Stimulated activated CD8-positive, alpha-beta memory T cell treated with anti-CD3 and anti-CD28 coated beads, Interleukin-4, amount 100 ng/mL, for 48 hours (primary cell): ENCODE data around the gene SNURF.
"Not testable (repeated sequence)": the region's sequence is repeated elsewhere in the genome, so short reads cannot be mapped to it uniquely, and the experiment has no call there.

Experiments
- DNase-seq: peaks from one replicate; pipeline ENCODE4 v3.0.0-alpha.2; 2020

SNURF gene

DNA sequence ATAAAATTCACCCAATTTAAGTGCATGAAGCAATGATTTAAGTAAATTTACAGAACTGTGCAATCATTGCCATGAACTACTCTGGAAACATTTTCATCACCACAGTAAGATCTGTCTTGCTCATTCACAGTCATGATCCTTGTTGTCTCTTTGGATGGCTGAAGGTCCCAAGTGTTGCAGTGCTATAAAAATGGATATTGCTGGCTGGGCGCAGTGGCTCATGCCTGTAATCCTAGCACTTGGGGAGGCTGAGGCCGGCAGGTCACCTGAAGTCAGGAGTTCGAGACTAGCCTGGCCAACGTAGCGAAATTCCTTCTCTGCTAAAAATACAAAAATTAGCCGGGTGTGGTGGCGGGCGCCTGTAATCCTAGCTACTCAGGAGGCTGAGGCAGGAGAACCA is 17.0 kb downstream of the SNURF start:
- DNase-seq, result no peak

DNA sequence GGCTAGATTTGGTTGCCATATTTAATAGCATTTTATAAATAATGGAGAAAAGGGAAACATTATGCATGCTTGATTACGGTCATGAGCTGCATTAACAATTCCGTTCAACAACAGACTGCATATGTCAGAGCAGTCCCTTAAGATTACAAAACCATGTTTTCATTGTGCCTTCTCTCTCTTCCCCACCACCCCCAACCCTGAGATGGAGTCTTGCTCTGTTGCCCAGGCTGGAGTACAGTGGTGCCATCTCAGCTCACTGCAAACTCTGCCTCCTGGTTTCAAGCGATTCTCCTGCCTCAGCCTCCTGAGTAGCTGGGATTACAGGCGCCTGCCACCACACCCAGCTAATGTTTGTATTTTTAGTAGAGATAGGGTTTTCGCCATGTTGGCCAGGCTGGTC is 17.9 kb downstream of the SNURF start:
- DNase-seq, result not testable (repeated sequence)

DNA sequence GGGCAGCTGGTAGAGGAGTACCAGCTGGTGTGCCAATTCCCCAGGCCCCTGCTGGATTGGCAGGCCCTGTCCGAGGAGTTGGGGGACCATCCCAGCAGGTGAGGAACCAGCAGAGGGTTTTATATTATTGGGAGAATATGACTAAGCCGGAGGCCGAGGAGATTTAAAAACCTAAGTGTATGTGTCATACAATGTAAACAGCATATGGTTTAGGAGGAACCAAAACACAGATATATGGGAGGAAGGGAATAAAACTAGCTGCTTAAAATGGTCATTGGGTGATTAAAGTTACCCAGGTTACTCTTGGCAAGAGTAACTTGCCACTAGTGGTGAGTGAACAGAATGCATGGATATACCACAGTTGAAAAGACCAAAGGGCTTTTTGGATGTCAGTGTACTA is 22.1 kb downstream of the SNURF start:
- no peak for DNase-seq

DNA sequence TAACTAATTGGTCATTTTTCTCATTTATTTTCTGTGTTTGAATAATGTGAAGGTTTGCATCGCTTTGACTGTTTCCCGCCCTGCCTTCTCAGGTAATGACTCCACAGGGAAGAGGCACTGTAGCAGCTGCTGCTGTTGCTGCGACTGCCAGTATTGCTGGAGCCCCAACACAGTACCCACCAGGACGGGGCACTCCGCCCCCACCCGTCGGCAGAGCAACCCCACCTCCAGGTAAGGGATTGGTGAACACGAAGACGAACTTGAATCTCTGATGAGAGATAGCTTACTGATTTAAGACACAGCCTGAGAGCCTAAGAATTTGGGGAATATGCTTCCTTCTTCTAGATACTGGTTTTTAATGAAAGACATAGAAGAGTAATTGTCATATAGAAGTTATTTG is 22.9 kb downstream of the SNURF start:
- no peak for DNase-seq

DNA sequence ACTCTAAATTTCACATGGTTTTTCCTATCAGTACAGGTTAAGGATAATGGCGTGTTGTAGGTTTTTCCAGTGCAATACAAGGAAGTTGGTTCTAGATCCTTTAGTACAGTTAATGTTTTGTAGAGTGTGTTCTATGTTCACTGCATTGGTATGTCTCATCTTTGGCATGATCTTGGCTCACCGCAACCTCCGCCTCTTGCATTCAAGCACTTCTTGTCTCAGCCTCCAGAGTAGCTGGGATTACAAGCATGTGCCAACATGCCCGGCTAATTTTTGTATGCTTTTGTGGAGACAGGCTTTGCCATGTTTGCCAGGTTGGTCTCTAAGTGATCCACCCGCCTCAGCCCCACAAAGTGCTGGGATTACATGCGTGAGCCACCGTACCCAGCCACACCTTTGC is 30.4 kb downstream of the SNURF start:
- DNase-seq, result no peak

DNA sequence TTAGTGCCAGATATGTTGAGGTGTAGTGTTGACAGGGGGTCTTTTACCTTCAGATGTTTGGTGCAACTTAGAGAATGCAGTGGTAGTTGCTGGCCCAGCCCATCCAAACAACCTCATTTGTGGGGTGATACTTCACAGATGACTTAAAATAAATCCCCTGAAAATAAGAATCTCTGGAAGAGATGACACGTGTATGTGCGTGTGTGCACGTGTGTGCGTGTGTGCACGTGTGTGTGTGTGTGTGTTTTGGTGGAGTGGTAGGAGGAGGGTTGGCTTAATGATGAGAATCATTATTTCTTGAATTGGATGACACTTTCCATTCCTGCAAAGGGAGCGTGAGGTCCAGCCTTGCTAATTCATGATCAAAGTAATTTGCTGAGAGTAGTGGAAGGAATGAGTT is 31.9 kb downstream of the SNURF start:
- DNase-seq, result no peak
